Vagina (tissue), 2 donors: ENCODE data around the gene FLVCR1.

Source experiments
- CTCF ChIP-seq, 3 experiments: fragments of 450-650 bp in 2 of 3; fragments of 200-600 bp in 1 of 3; sonication (generic) in 1 of 3; IDR thresholded peaks; one replicate each; pipeline ENCODE4 v1.5.1; 2017 to 2019; ENCODE audit warnings: antibody characterized with exemption in 3 of 3, mild to moderate bottlenecking in 2 of 3, moderate library complexity in 2 of 3
- POLR2A ChIP-seq, 2 donors: fragments of 450-650 bp; IDR thresholded peaks; one replicate each; pipeline ENCODE4 v1.6.1; 2017; ENCODE audit warnings: antibody characterized with exemption in 2 of 2, mild to moderate bottlenecking in 2 of 2, moderate library complexity in 2 of 2

DNA sequence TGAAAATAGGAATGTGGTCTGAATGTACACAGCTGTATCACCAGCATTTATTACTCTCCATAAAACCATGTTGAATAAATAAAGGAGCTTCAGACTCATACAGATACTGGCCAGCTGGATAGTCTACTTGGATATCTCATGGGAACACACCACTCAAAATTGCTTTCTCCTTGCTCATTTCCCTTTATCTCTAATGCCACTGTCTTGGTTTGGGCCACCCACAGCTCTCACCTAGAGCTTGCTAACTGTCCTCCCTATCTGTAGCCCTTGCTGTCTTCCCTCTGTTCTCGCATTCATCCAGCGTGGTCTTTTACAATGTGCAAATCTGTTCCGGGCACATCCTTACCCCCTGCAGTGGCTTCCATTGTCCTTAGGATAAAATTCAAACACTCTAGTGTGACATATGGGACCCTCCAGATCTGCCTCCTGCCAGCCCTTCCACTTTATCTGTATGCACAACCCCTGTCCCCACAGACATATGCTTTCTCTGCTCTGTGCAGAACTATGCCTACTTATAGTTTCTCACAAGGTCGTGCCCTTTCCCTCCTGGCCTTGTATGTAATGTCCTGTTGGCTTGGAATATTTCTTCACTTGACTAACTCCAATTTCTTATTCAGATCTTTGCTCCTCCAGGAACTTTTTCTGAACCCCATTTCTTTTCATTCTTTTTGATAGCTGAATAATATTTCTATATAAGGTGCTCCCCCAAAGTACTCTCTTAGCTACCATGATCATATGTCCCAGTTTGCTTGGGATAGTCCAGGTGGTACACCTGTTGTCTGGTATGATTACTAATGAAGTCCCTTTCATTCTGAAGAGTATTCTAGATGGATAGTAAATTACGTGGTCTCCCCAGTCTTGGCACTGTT lies 2.9 kb downstream of the FLVCR1 start:
- TF ChIP-seq POLR2A (IDR thresholded peaks at IDR 0.05), result no peak
- TF ChIP-seq CTCF (IDR thresholded peaks at IDR 0.05), result no peak
